Lung (tissue), 12 donors: ENCODE data around the gene CUL5. TPM values are rescaled to one million over a fixed set of nuclear protein-coding genes. Genes with fewer than 3 reads are reported as not detected.

ENCODE experiments used
- ATAC-seq: fragments of 200-7000 bp; cut with Tn5 transposase; one replicate; pipeline ENCODE4 v1.9.1; 2020; ENCODE audit warnings: moderate number of reproducible peaks; ENCODE audit not compliant: insufficient read depth, low FRiP score
- DNase-seq, 3 donors: peaks; one replicate each; pipeline ENCODE4 v3.0.0-alpha.2; 2013 to 2017
- H3K27ac ChIP-seq, 2 donors: one replicate each; pipeline ENCODE4 v1.5.1; 2013; ENCODE audit warnings: mild to moderate bottlenecking in 2 of 2, moderate library complexity in 2 of 2, control low read depth in 1 of 2, inconsistent platforms in 1 of 2, low read depth in 1 of 2, low read length in 1 of 2
- H3K27me3 ChIP-seq, 3 donors: one replicate each; pipeline ENCODE4 v1.5.1; 2013; ENCODE audit warnings: low read length in 2 of 3; ENCODE audit not compliant: control insufficient read depth in 3 of 3, insufficient read depth in 3 of 3
- H3K36me3 ChIP-seq, 4 donors: one replicate each; pipeline ENCODE4 v1.5.1; 2013; ENCODE audit warnings: low read length in 4 of 4, mild to moderate bottlenecking in 1 of 4, moderate library complexity in 1 of 4; ENCODE audit not compliant: control insufficient read depth in 4 of 4, insufficient read depth in 4 of 4
- H3K4me1 ChIP-seq, 5 donors: one replicate each; pipeline ENCODE4 v1.5.1; 2013; ENCODE audit warnings: low read length in 5 of 5, mild to moderate bottlenecking in 2 of 5, moderate library complexity in 1 of 5; ENCODE audit not compliant: control insufficient read depth in 5 of 5, insufficient read depth in 5 of 5
- H3K4me3 ChIP-seq: one replicate; pipeline ENCODE4 v1.5.1; 2013; ENCODE audit warnings: mild to moderate bottlenecking, control low read depth, moderate library complexity
- H3K9ac ChIP-seq, 2 donors: one replicate each; pipeline ENCODE4 v1.5.1; 2013; ENCODE audit warnings: low read length in 2 of 2, control low read depth in 1 of 2; ENCODE audit not compliant: insufficient read depth in 1 of 2
- H3K9me3 ChIP-seq, 4 donors: one replicate each; pipeline ENCODE4 v1.5.1; 2013; ENCODE audit warnings: low read length in 3 of 4, mild to moderate bottlenecking in 1 of 4, moderate library complexity in 1 of 4; ENCODE audit not compliant: control insufficient read depth in 4 of 4, insufficient read depth in 3 of 4
- WGBS, 2 donors: extraction: QIAGEN DNeasy Blood & Tissue Kit; methylation state at CpG; one replicate each; pipeline ENCODE4 v1.1.7; 2013; 5-methylcytosine and 5-hydroxymethylcytosine counted together
- polyA plus RNA-seq, 2 donors: library from polyadenylated mRNA; stranded (reverse); fragments of 200-250 nt; gene quantifications; one replicate each; pipeline ENCODE4 v1.2.1, GENCODE V29; 2013
- total RNA-seq, 2 donors: library from RNA; depleted of rRNA in 1 of 2; stranded (reverse); fragments of >200 nt in 1 of 2; gene quantifications; one replicate each; pipeline ENCODE4 v1.2.1, GENCODE V29; 2014 to 2021
- TF ChIP-seq, protein P1 (sequence below): IDR thresholded peaks from 2 replicates; pipeline ENCODE4 v1.5.1; 2012; ENCODE audit warnings: mild to moderate bottlenecking; ENCODE audit errors: control extremely low read depth, extremely low read depth
- donor health status: control.
- donor health status: control.
- donor health status: Bipolar disorder and iron deficiency.
- donor health status: healthy.
- donor health status: DM: yes; HTN: yes; CAD: no.

CUL5 gene
- total and polyA plus RNA-seq, 4 donors, result 5.4 to 53.6 (median 22.2) TPM

- TF ChIP-seq, protein P1, sequence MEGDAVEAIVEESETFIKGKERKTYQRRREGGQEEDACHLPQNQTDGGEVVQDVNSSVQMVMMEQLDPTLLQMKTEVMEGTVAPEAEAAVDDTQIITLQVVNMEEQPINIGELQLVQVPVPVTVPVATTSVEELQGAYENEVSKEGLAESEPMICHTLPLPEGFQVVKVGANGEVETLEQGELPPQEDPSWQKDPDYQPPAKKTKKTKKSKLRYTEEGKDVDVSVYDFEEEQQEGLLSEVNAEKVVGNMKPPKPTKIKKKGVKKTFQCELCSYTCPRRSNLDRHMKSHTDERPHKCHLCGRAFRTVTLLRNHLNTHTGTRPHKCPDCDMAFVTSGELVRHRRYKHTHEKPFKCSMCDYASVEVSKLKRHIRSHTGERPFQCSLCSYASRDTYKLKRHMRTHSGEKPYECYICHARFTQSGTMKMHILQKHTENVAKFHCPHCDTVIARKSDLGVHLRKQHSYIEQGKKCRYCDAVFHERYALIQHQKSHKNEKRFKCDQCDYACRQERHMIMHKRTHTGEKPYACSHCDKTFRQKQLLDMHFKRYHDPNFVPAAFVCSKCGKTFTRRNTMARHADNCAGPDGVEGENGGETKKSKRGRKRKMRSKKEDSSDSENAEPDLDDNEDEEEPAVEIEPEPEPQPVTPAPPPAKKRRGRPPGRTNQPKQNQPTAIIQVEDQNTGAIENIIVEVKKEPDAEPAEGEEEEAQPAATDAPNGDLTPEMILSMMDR, result no peak
- ATAC-seq (no peak), DNase-seq (no peak)
- Histone ChIP-seq H3K4me1 (no peaks in the 10 kb centered on the region), H3K9ac (no peak overlapping the region), H3K27ac (no peak overlapping the region), H3K27me3 (no peaks in the 10 kb centered on the region), H3K4me3 (no peak overlapping the region), H3K36me3 (no peaks in the 10 kb centered on the region), H3K9me3 (no peaks in the 10 kb centered on the region)
- 79 to 87% methylated on average over 8 of the region's 8 CpGs for WGBS, 2 donors
Observed at GRCh38 chr11:107963091-107963490, 45.6 kb upstream of the CUL5 start.

DNA sequence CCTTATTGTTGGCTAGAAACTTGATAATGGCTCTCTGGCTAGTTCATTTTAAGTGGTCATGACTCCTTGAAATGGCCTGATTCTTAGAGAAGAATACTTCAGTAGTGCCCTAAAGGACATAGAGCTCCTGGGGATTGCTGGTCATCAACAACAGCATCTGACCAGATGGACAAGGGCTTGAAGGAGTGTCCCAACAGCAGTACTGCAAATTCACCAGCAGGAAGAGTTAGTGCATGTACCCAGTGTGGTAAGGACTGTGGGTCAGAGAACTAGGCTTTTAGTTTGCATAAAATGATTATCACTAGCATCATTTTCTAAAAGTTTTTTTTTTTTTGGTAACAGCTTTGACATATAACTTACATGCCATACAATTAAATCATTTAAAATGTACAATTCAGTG lies 39.5 kb upstream of the CUL5 start:
- Histone ChIP-seq H3K4me3 (no peak overlapping the region), H3K4me1 (no peaks in the 10 kb centered on the region), H3K27me3 (no peaks in the 10 kb centered on the region), H3K9me3 (peaks cover 0 to 2% (median 0%) of the 10 kb centered on the region in 4 donors), H3K27ac (no peak overlapping the region), H3K36me3 (no peaks in the 10 kb centered on the region), H3K9ac (no peak overlapping the region)
- DNase-seq (no peak), ATAC-seq (no peak)
- TF ChIP-seq, protein P1, result no peak

GRCh38 chr11:107970049-107970448 lies 38.6 kb upstream of the CUL5 start:
- no peak overlapping the region for H3K4me3 ChIP-seq
- WGBS, 2 donors, result 85 to 95% methylated on average over 5 of the region's 5 CpGs
- ATAC-seq, result no peak

GRCh38 chr11:107973641-107974040 lies 35.1 kb upstream of the CUL5 start:
- DNase-seq, result no peak
- 98 to 100% methylated on average over 1 of the region's 1 CpG for WGBS, 2 donors
- H3K9ac ChIP-seq, result no peak overlapping the region
- no peak overlapping the region for H3K4me3 ChIP-seq
- no peak overlapping the region for H3K27ac ChIP-seq
- H3K36me3 ChIP-seq, result no peaks in the 10 kb centered on the region
- no peaks in the 10 kb centered on the region for H3K27me3 ChIP-seq
- TF ChIP-seq, protein P1, result no peak
- no peaks in the 10 kb centered on the region for H3K4me1 ChIP-seq
- no peak for ATAC-seq
- H3K9me3 ChIP-seq, result peaks cover 0 to 2% (median 0%) of the 10 kb centered on the region in 4 donors

More at GRCh38 chr11:107970049-107970448, 38.6 kb upstream of the CUL5 start:
- Histone ChIP-seq H3K9me3 (peaks cover 0 to 2% (median 0%) of the 10 kb centered on the region in 4 donors), H3K27me3 (no peaks in the 10 kb centered on the region), H3K36me3 (no peaks in the 10 kb centered on the region), H3K9ac (no peak overlapping the region), H3K27ac (no peak overlapping the region), H3K4me1 (no peaks in the 10 kb centered on the region)
- DNase-seq, result no peak
- TF ChIP-seq, protein P1, result no peak
